Endometrium (tissue), 2 donors: Measurements from ENCODE around the gene CAMK1D.

Source experiments
- FAIRE-seq: peaks from 2 replicates; lab custom pipeline; 2012; peaks lifted over from hg19 to GRCh38; lab: Jason Lieb, UNC
- donor health status: control.
- donor health status: control.

Gene CAMK1D

GRCh38 chr10:12828736-12829135, 479.4 kb downstream of the CAMK1D start:
- no peak for FAIRE-seq

GRCh38 chr10:12829831-12830390, 480.6 kb downstream of the CAMK1D start:
- no peak for FAIRE-seq

GRCh38 chr10:12832096-12832495, 482.7 kb downstream of the CAMK1D start:
- no peak for FAIRE-seq

GRCh38 chr10:12833451-12833850, 484.1 kb downstream of the CAMK1D start:
- no peak for FAIRE-seq

GRCh38 chr10:12834116-12834665, 484.8 kb downstream of the CAMK1D start:
- FAIRE-seq: no peak

GRCh38 chr10:12834721-12835120, 485.4 kb downstream of the CAMK1D start:
- no peak for FAIRE-seq

GRCh38 chr10:12835709-12836108, 486.4 kb downstream of the CAMK1D start:
- FAIRE-seq: no peak

GRCh38 chr10:12838366-12838765, 489.0 kb downstream of the CAMK1D start:
- FAIRE-seq: no peak

- no peak for FAIRE-seq
Observed at GRCh38 chr10:12838995-12839927, 489.9 kb downstream of the CAMK1D start.

- no peak for FAIRE-seq
Observed at GRCh38 chr10:12839941-12840611, 490.7 kb downstream of the CAMK1D start.

- no peak for FAIRE-seq
Observed at GRCh38 chr10:12841426-12841825, 492.1 kb downstream of the CAMK1D start.

GRCh38 chr10:12841826-12842225, 492.5 kb downstream of the CAMK1D start:
- no peak for FAIRE-seq

- no peak for FAIRE-seq
Observed at GRCh38 chr10:12842310-12842709, 493.0 kb downstream of the CAMK1D start.

GRCh38 chr10:12843296-12843945, 494.1 kb downstream of the CAMK1D start:
- no peak for FAIRE-seq

GRCh38 chr10:12844811-12845483, 495.6 kb downstream of the CAMK1D start:
- peak; percentile 95 for FAIRE-seq

GRCh38 chr10:12846718-12847117, 497.4 kb downstream of the CAMK1D start:
- no peak for FAIRE-seq

GRCh38 chr10:12847361-12847975, 498.1 kb downstream of the CAMK1D start:
- FAIRE-seq: no peak

- no peak for FAIRE-seq
Observed at GRCh38 chr10:12848439-12849173, 499.3 kb downstream of the CAMK1D start.

GRCh38 chr10:12849319-12850181, 500.2 kb downstream of the CAMK1D start:
- FAIRE-seq: no peak
